Brain microvascular endothelial cell (primary cell): ENCODE results near the gene DDX1.

Experiments used
- DNase-seq: peaks from one replicate; pipeline ENCODE4 v3.0.0-alpha.2; 2020
- H3K27ac ChIP-seq: fragments of 250-450 bp; sonication (Bioruptor Pico); 2 replicates; pipeline ENCODE4 v1.5.1; 2020; ENCODE audit warnings: mild to moderate bottlenecking, moderate library complexity
- H3K27me3 ChIP-seq: fragments of 250-450 bp; sonication (Bioruptor Pico); replicated peaks from 2 replicates; pipeline ENCODE4 v1.5.1; 2020; ENCODE audit warnings: mild to moderate bottlenecking
- H3K36me3 ChIP-seq: fragments of 250-450 bp; sonication (Bioruptor Pico); replicated peaks from 2 replicates; pipeline ENCODE4 v1.5.1; 2020; ENCODE audit warnings: mild to moderate bottlenecking
- H3K4me3 ChIP-seq: 2 replicates; pipeline ENCODE4 v1.5.1; 2011; ENCODE audit warnings: low read depth, mild to moderate bottlenecking, control low read depth, low read length, moderate library complexity
- CTCF ChIP-seq: IDR thresholded peaks from 2 replicates; pipeline ENCODE4 v1.5.1; 2011; ENCODE audit warnings: low read depth, mild to moderate bottlenecking, moderate library complexity, low read length, control low read depth, inconsistent platforms; ENCODE audit errors: missing control alignments
- in situ Hi-C: cut with HindIII; loops from 2 replicates; pipeline ENCODE4 v1.10.0; 2017; ENCODE audit warnings: low sequenced_read_pairs, low pct_ligation_motif_present

Gene DDX1

GRCh38 chr2:15671842-15672815 is 80.5 kb downstream of the DDX1 start:
- Histone ChIP-seq H3K27ac (no peak overlapping the region), H3K36me3 (no peaks in the 10 kb centered on the region), H3K27me3 (no peaks in the 10 kb centered on the region), H3K4me3 (no peak overlapping the region)
- DNase-seq = no peak
- TF ChIP-seq CTCF = no peak
- in situ Hi-C loops = no loop called here

GRCh38 chr2:15672961-15673918 is 81.6 kb downstream of the DDX1 start:
- in situ Hi-C loops = no loop called here
- H3K36me3 ChIP-seq = no peaks in the 10 kb centered on the region
- no peak for TF ChIP-seq CTCF
- no peak for DNase-seq
- no peaks in the 10 kb centered on the region for H3K27me3 ChIP-seq
- H3K4me3 ChIP-seq = no peak overlapping the region
- H3K27ac ChIP-seq = no peak overlapping the region

GRCh38 chr2:15673919-15674636 is 82.4 kb downstream of the DDX1 start:
- Histone ChIP-seq H3K27ac (peak overlapping the region; percentile 26), H3K27me3 (no peaks in the 10 kb centered on the region), H3K36me3 (no peaks in the 10 kb centered on the region), H3K4me3 (no peak overlapping the region)
- DNase-seq = peak; percentile 37
- in situ Hi-C loops = no loop called here
- TF ChIP-seq CTCF = no peak

DNA sequence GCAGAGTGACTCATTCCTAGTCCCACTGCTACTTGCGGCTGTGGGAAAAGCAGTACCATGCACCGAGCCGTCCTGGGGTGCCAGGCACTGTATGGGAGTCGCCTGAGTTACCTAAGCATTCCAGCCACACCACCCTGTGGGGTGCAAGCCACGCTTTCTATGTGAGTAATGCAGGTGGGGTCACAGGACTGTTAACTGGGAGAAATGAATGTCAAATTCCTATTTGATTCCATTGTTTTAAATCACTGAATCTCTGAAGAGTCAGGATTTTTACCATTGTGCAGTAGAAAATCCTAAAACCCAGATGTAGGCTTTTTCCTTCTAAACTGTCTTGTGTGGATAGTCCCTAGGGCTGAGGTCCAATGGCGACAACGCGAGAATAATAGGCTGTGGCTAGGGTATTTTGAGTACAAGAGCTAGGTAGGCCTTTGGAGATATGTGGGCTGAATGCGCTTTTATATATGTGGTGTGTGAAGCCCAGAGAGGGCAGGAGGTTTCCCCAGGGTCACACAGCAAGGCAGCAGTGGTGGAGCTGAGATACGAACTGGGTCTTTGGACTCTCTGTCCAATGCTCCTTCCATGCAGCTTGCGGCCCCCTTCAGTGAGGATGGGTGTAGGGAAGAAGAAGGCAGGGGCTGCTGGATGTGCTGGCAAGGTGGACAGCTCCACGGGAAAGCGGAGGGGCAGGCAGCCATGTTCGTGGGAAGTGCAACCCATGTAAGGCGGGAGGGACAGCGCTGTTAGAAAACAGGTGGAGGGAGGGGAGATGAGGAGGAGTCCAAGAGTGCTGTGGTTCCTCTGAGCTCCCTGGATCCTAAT is 83.2 kb downstream of the DDX1 start:
- no peaks in the 10 kb centered on the region for H3K36me3 ChIP-seq
- H3K27me3 ChIP-seq = no peaks in the 10 kb centered on the region
- DNase-seq = peak; percentile 59
- TF ChIP-seq CTCF = no peak
- H3K4me3 ChIP-seq = no peak overlapping the region
- in situ Hi-C loops = no loop called here
- H3K27ac ChIP-seq = peak overlapping the region; percentile 49
